Measurements from ENCODE around the gene NEUROG1. TPM values are rescaled to one million over a fixed set of nuclear protein-coding genes. Genes with fewer than 3 reads are reported as not detected.
A peak's percentile ranks its signal among the peaks of the same experiment; 100 is the strongest.
"Not testable (repeated sequence)": the region's sequence is repeated elsewhere in the genome, so short reads cannot be mapped to it uniquely, and the experiment has no call there.

Gene NEUROG1
- total and polyA plus RNA-seq, 2 donors from 2014 or later, result not detected

GRCh38 chr5:135534609-135535419, 950 bp downstream of the NEUROG1 start:
- no peak for FAIRE-seq
- H3K4me1 ChIP-seq (ENCODE audit: control insufficient read depth in 2 of 3, insufficient read depth in 2 of 3, low read depth in 1 of 3, low read length in 3 of 3), result peaks cover 0 to 5% (median 0%) of the 10 kb centered on the region in 3 donors
- intact Hi-C loops (cut with DNase I), result no loop called here
- H3K9ac ChIP-seq (ENCODE audit: low read length in 3 of 3), result no peak overlapping the region
- no peaks in the 10 kb centered on the region for H3K36me3 ChIP-seq (ENCODE audit: control insufficient read depth in 2 of 3, insufficient read depth in 3 of 3, low read length in 3 of 3)
- H3K27ac ChIP-seq (ENCODE audit: low read depth in 2 of 2, low read length in 2 of 2), result no peak overlapping the region
- no peak overlapping the region for H3K4me3 ChIP-seq (ENCODE audit: low read length in 3 of 3)
- TF ChIP-seq CTCF (IDR thresholded peaks at IDR 0.05; ENCODE audit: borderline replicate concordance, extremely low read depth, insufficient read depth), result no peak
- H3K9me3 ChIP-seq (ENCODE audit: control insufficient read depth in 2 of 3, insufficient read depth in 1 of 3, low read length in 3 of 3), result peaks cover 0 to 4% (median 0%) of the 10 kb centered on the region in 3 donors
- peak in 2 of 5 donors; percentile 18 to 27 for DNase-seq
- H3K27me3 ChIP-seq (ENCODE audit: control insufficient read depth, insufficient read depth, low read length), result peaks cover 60% of the 10 kb centered on the region

- TF ChIP-seq CTCF (IDR thresholded peaks at IDR 0.05; ENCODE audit: borderline replicate concordance, extremely low read depth, insufficient read depth), result no peak
- H3K9ac ChIP-seq (ENCODE audit: low read length in 3 of 3), result no peak overlapping the region
- H3K4me3 ChIP-seq (ENCODE audit: low read length in 3 of 3), result no peak overlapping the region
- FAIRE-seq (no peak), DNase-seq (no peak)
- H3K36me3 ChIP-seq (ENCODE audit: control insufficient read depth in 2 of 3, insufficient read depth in 3 of 3, low read length in 3 of 3), result no peaks in the 10 kb centered on the region
- intact Hi-C loops (cut with DNase I), result no loop called here
- peaks cover 50% of the 10 kb centered on the region for H3K27me3 ChIP-seq (ENCODE audit: control insufficient read depth, insufficient read depth, low read length)
- H3K9me3 ChIP-seq (ENCODE audit: control insufficient read depth in 2 of 3, insufficient read depth in 1 of 3, low read length in 3 of 3), result peaks cover 0 to 4% (median 0%) of the 10 kb centered on the region in 3 donors
- H3K27ac ChIP-seq (ENCODE audit: low read depth in 2 of 2, low read length in 2 of 2), result no peak overlapping the region
- H3K4me1 ChIP-seq (ENCODE audit: control insufficient read depth in 2 of 3, insufficient read depth in 2 of 3, low read depth in 1 of 3, low read length in 3 of 3), result peaks cover 0 to 5% (median 0%) of the 10 kb centered on the region in 3 donors
Measured at GRCh38 chr5:135533794-135534193, 2.0 kb downstream of the NEUROG1 start.

- peaks cover 45% of the 10 kb centered on the region for H3K27me3 ChIP-seq (ENCODE audit: control insufficient read depth, insufficient read depth, low read length)
- no peak for TF ChIP-seq CTCF (IDR thresholded peaks at IDR 0.05; ENCODE audit: borderline replicate concordance, extremely low read depth, insufficient read depth)
Measured at GRCh38 chr5:135533334-135533733, 2.4 kb downstream of the NEUROG1 start.

GRCh38 chr5:135529576-135529975, 6.2 kb downstream of the NEUROG1 start:
- H3K27ac ChIP-seq (ENCODE audit: low read depth in 2 of 2, low read length in 2 of 2); H3K4me1 ChIP-seq (ENCODE audit: control insufficient read depth in 2 of 3, insufficient read depth in 2 of 3, low read depth in 1 of 3, low read length in 3 of 3); FAIRE-seq; H3K4me3 ChIP-seq (ENCODE audit: low read length in 3 of 3); DNase-seq; H3K9ac ChIP-seq (ENCODE audit: low read length in 3 of 3); H3K36me3 ChIP-seq (ENCODE audit: control insufficient read depth in 2 of 3, insufficient read depth in 3 of 3, low read length in 3 of 3); H3K9me3 ChIP-seq (ENCODE audit: control insufficient read depth in 2 of 3, insufficient read depth in 1 of 3, low read length in 3 of 3); intact Hi-C loops (cut with DNase I): not testable (repeated sequence)
- H3K27me3 ChIP-seq (ENCODE audit: control insufficient read depth, insufficient read depth, low read length), result peaks cover 24% of the 10 kb centered on the region

More at GRCh38 chr5:135533334-135533733, 2.4 kb downstream of the NEUROG1 start:
- no peak overlapping the region for H3K27ac ChIP-seq (ENCODE audit: low read depth in 2 of 2, low read length in 2 of 2)
- DNase-seq (no peak), FAIRE-seq (no peak)
- no peak overlapping the region for H3K9ac ChIP-seq (ENCODE audit: low read length in 3 of 3)
- intact Hi-C loops (cut with DNase I), result no loop called here
- no peak overlapping the region for H3K4me3 ChIP-seq (ENCODE audit: low read length in 3 of 3)
- no peaks in the 10 kb centered on the region for H3K36me3 ChIP-seq (ENCODE audit: control insufficient read depth in 2 of 3, insufficient read depth in 3 of 3, low read length in 3 of 3)
- H3K4me1 ChIP-seq (ENCODE audit: control insufficient read depth in 2 of 3, insufficient read depth in 2 of 3, low read depth in 1 of 3, low read length in 3 of 3), result peaks cover 0 to 5% (median 0%) of the 10 kb centered on the region in 3 donors
- peaks cover 0 to 4% (median 0%) of the 10 kb centered on the region in 3 donors for H3K9me3 ChIP-seq (ENCODE audit: control insufficient read depth in 2 of 3, insufficient read depth in 1 of 3, low read length in 3 of 3)
